CD4-positive, alpha-beta memory T cell (primary cell): ENCODE data around the gene RCOR3. TPM values are rescaled to one million over a fixed set of nuclear protein-coding genes. Genes with fewer than 3 reads are reported as not detected.
"Not testable (repeated sequence)": the region's sequence is repeated elsewhere in the genome, so short reads cannot be mapped to it uniquely, and the experiment has no call there.

Experiments used
- CTCF ChIA-PET: fragments of 350-600 bp; sonication (Branson Sonifier 250); formaldehyde crosslinking; loops from one replicate; lab custom pipeline; 2021; ENCODE audit warnings: inconsistent platforms; ENCODE audit not compliant: partially characterized antibody; lab: Charles Lee
- POLR2A ChIA-PET: fragments of 350-600 bp; sonication (Branson Sonifier 250); formaldehyde crosslinking; loops from one replicate; lab custom pipeline; 2021; ENCODE audit not compliant: partially characterized antibody; lab: Charles Lee
- DNase-seq, 5 donors: peaks; one replicate each; pipeline versions ENCODE4 v3.0.0 to v3.0.0-alpha.2; 2020 to 2022; ENCODE audit warnings: mixed read lengths in 1 of 5
- H3K27ac ChIP-seq: one replicate; pipeline ENCODE4 v1.7.0; 2013; ENCODE audit warnings: low read depth, low read length
- H3K27me3 ChIP-seq: 2 replicates; pipeline ENCODE4 v1.7.0; 2013; ENCODE audit warnings: mild to moderate bottlenecking, low read length, moderate library complexity; ENCODE audit not compliant: insufficient read depth
- H3K36me3 ChIP-seq: 2 replicates; pipeline ENCODE4 v1.7.0; 2013; ENCODE audit warnings: mild to moderate bottlenecking, low read length, moderate library complexity; ENCODE audit not compliant: insufficient read depth
- H3K4me1 ChIP-seq: 2 replicates; pipeline ENCODE4 v1.7.0; 2013; ENCODE audit warnings: mild to moderate bottlenecking, low read length, moderate library complexity; ENCODE audit not compliant: insufficient read depth
- H3K4me3 ChIP-seq, 2 donors: one replicate each; pipeline ENCODE4 v1.7.0; 2013; ENCODE audit warnings: low read length in 2 of 2, mild to moderate bottlenecking in 1 of 2
- H3K9me3 ChIP-seq, 2 donors: one replicate each; pipeline ENCODE4 v1.7.0; 2013; ENCODE audit warnings: low read length in 2 of 2, control low read depth in 1 of 2; ENCODE audit not compliant: control insufficient read depth in 1 of 2
- H3K27ac Mint-ChIP-seq, 7 donors: one replicate each; pipeline ENCODE4 v1.8.0; 2020 to 2021; ENCODE audit warnings: mixed read lengths in 7 of 7, mild to moderate bottlenecking in 6 of 7, inconsistent platforms in 3 of 7, moderate library complexity in 3 of 7
- H3K27me3 Mint-ChIP-seq, 2 donors: one replicate each; pipeline ENCODE4 v1.8.0; 2020 to 2021; ENCODE audit warnings: mixed read lengths in 2 of 2
- H3K36me3 Mint-ChIP-seq, 2 donors: one replicate each; pipeline ENCODE4 v1.8.0; 2020 to 2021; ENCODE audit warnings: mixed read lengths in 2 of 2, inconsistent platforms in 1 of 2, mild to moderate bottlenecking in 1 of 2
- H3K4me1 Mint-ChIP-seq, 4 donors: one replicate each; pipeline ENCODE4 v1.8.0; 2020 to 2021; ENCODE audit warnings: mixed read lengths in 4 of 4, mild to moderate bottlenecking in 1 of 4
- H3K4me3 Mint-ChIP-seq, 8 donors: one replicate each; pipeline ENCODE4 v1.8.0; 2020 to 2021; ENCODE audit warnings: mixed read lengths in 8 of 8, mild to moderate bottlenecking in 7 of 8, moderate library complexity in 6 of 8, inconsistent platforms in 3 of 8
- H3K9me3 Mint-ChIP-seq, 8 donors: one replicate each; pipeline ENCODE4 v1.8.0; 2020 to 2021; ENCODE audit warnings: mixed read lengths in 8 of 8, mild to moderate bottlenecking in 5 of 8, inconsistent platforms in 3 of 8, moderate library complexity in 1 of 8
- intact Hi-C: fragments of 100-400 bp; cut with micrococcal nuclease; formaldehyde crosslinking; loops from one replicate; pipeline ENCODE4 v1.15.1; 2023
- polyA plus RNA-seq, 2 donors: library from polyadenylated mRNA; unstranded; fragments of 300-500 nt; fragmentation: Illumina TruSeq; gene quantifications; one replicate each; pipeline ENCODE4 v1.2.3, GENCODE V29; 2021
- total RNA-seq, 2 experiments: library from RNA; stranded (reverse); gene quantifications; one replicate each; pipeline ENCODE4 v1.2.3, GENCODE V29; 2021

RCOR3 gene
- total and polyA plus RNA-seq, 4 experiments from 2014 or later = 14.4 to 74.7 (median 46.7) TPM

DNA sequence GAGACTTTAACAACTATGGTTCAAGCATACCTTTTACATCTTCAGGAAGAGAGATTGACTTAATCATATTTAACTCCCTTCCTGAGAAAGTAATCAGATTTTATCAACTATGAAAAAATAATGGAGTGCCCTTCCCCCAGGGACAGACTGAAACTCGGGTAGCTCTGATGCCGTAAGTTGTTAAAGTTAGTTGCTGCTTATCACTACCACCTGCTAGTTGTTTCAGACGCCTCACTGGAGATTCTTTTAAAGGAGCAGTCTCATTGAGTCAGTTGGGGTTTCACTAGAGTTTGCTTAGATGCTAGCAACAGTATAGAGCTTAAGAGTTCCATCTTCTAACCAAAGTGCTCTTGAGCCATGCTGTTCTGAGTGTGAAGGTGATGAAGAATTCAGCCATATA lies 50.5 kb downstream of the RCOR3 start:
- intact Hi-C loops = no loop called here
- peaks cover 17 to 46% of the 10 kb centered on the region in 2 donors for H3K36me3 Mint-ChIP-seq
- DNase-seq = no peak
- no peaks in the 10 kb centered on the region for H3K27me3 Mint-ChIP-seq
- no peaks in the 10 kb centered on the region for H3K9me3 ChIP-seq
- no peaks in the 10 kb centered on the region for H3K9me3 Mint-ChIP-seq
- peaks cover 4 to 9% (median 8%) of the 10 kb centered on the region in 4 donors for H3K4me1 Mint-ChIP-seq
- no peaks in the 10 kb centered on the region for H3K4me1 ChIP-seq
- CTCF ChIA-PET = interaction anchor here (2.0 to 3.4 kb wide), 2 partner anchors 14 to 167 kb away, joined by 4 to 14 read pairs; no protein-coding TSS in a partner anchor
- H3K27ac Mint-ChIP-seq = peak overlapping the region in 3 of 7 donors; percentile 9 to 65 (median 12)
- no peaks in the 10 kb centered on the region for H3K27me3 ChIP-seq
- peaks cover 20% of the 10 kb centered on the region for H3K36me3 ChIP-seq
- POLR2A ChIA-PET = interaction anchor here (0.8 kb wide), 1 partner anchor 14 kb away, joined by 3 read pairs; no protein-coding TSS in a partner anchor
- no peak overlapping the region for H3K4me3 ChIP-seq
- H3K27ac ChIP-seq = no peak overlapping the region
- no peak overlapping the region for H3K4me3 Mint-ChIP-seq

DNA sequence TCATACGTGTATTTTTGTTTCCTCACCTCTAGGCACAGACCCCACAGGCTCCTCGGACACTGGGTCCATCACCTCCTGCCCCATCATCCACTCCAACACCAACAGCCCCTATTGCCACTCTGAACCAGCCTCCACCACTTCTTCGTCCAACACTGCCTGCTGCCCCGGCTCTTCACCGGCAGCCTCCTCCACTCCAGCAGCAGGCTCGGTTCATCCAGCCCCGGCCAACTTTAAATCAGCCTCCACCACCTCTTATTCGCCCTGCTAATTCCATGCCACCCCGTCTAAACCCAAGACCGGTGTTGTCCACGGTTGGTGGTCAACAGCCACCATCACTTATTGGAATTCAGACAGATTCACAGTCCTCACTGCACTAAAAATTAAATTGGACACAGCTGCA lies 54.2 kb downstream of the RCOR3 start:
- H3K9me3 Mint-ChIP-seq = no peaks in the 10 kb centered on the region
- no peak overlapping the region for H3K4me3 ChIP-seq
- H3K27ac ChIP-seq = no peak overlapping the region
- no peaks in the 10 kb centered on the region for H3K4me1 Mint-ChIP-seq
- no peaks in the 10 kb centered on the region for H3K9me3 ChIP-seq
- H3K36me3 Mint-ChIP-seq = peaks cover 12 to 35% of the 10 kb centered on the region in 2 donors
- H3K4me3 Mint-ChIP-seq = no peak overlapping the region
- peaks cover 22% of the 10 kb centered on the region for H3K36me3 ChIP-seq
- H3K4me1 ChIP-seq = no peaks in the 10 kb centered on the region
- ChIA-PET CTCF (interaction anchor here (1.0 to 1.2 kb wide), 2 partner anchors 10 to 55 kb away, joined by 3 to 5 read pairs; no protein-coding TSS in a partner anchor), POLR2A (no interaction called here)
- no peaks in the 10 kb centered on the region for H3K27me3 ChIP-seq
- intact Hi-C loops = no loop called here
- no peak for DNase-seq
- peak overlapping the region in 3 of 7 donors; percentile 42 to 60 (median 49) for H3K27ac Mint-ChIP-seq
- H3K27me3 Mint-ChIP-seq = no peaks in the 10 kb centered on the region

DNA sequence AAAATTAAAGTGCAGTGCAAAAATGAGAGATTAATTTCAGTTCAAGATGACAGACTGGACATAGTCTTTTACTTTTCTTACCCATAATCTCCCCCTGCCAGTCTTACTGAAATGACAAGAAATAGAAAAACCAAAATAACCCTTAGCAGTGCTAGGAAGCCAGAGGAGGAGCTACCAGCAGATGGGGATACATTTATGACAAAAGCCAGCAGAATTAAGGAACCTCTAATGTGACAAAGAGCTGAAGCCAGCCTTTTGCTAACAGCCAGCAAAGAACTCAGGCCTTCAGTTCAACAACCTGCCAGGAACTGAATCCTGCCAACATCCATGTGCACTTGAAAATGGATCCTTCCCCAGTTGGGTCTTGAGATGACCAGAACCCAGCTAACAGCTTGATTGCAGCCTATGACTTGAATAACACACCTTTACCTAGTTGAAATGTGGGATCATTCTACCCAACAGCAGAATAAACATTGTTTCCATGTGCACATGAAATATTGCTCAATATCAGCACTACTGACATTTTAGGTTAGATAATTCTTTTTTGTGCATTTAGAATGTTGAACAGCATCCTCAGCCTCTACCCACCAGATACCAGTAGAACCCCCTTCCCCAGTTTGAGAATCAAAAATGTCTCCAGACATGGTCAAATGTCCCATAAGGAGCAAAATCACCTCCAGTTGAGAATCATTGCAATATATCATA lies 59.6 kb downstream of the RCOR3 start:
- H3K9me3 Mint-ChIP-seq = no peaks in the 10 kb centered on the region
- H3K36me3 Mint-ChIP-seq = peaks cover 0 to 10% of the 10 kb centered on the region in 2 donors
- H3K4me1 Mint-ChIP-seq = peaks cover 4 to 17% (median 11%) of the 10 kb centered on the region in 4 donors
- intact Hi-C loops = no loop called here
- Histone ChIP-seq H3K4me1 (peaks cover 11% of the 10 kb centered on the region), H3K36me3 (peaks cover 11% of the 10 kb centered on the region), H3K4me3 (no peak overlapping the region), H3K9me3 (no peaks in the 10 kb centered on the region), H3K27me3 (no peaks in the 10 kb centered on the region), H3K27ac (no peak overlapping the region)
- no peaks in the 10 kb centered on the region for H3K27me3 Mint-ChIP-seq
- ChIA-PET POLR2A (interaction anchor here (0.9 kb wide), 2 partner anchors 9 to 151 kb away, joined by 3 read pairs; no protein-coding TSS in a partner anchor), CTCF (interaction anchor here (1.1 to 1.4 kb wide), 2 partner anchors 160 to 195 kb away, joined by 3 to 4 read pairs; no protein-coding TSS in a partner anchor)
- H3K4me3 Mint-ChIP-seq = no peak overlapping the region
- DNase-seq = no peak
- peak overlapping the region in 1 of 7 donors; percentile 51 for H3K27ac Mint-ChIP-seq

DNA sequence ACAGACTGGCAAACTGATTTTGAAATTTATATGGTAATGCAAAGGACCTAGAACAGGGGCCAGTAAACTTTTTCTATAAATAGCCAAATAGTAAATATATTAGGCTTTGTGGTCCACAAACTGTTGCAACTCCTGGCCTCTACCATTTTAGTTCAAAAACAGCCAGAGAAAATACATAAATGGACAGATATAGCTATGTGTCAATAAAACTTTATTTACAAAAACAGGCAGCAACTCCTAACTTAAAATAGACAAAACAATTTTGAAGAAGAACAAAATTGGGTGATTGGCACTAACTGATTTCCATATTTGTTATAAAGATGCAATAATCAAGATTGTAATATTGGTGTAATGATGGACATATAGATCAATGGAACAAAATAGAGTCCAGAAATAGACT lies 60.7 kb downstream of the RCOR3 start:
- Histone ChIP-seq H3K4me1 (peaks cover 12% of the 10 kb centered on the region), H3K9me3 (no peaks in the 10 kb centered on the region), H3K27me3 (no peaks in the 10 kb centered on the region), H3K36me3 (no peaks in the 10 kb centered on the region), H3K27ac (no peak overlapping the region), H3K4me3 (no peak overlapping the region)
- no peak overlapping the region for H3K4me3 Mint-ChIP-seq
- no peaks in the 10 kb centered on the region for H3K9me3 Mint-ChIP-seq
- intact Hi-C loops = loop anchor here (10.0 kb wide), 2 partner anchors 95 to 875 kb away; no protein-coding TSS in a partner anchor
- H3K36me3 Mint-ChIP-seq = peaks cover 0 to 3% of the 10 kb centered on the region in 2 donors
- POLR2A ChIA-PET = no interaction called here
- no peak for DNase-seq
- peak overlapping the region in 1 of 7 donors; percentile 22 for H3K27ac Mint-ChIP-seq
- H3K27me3 Mint-ChIP-seq = no peaks in the 10 kb centered on the region
- CTCF ChIA-PET = no interaction called here
- H3K4me1 Mint-ChIP-seq = peaks cover 4 to 22% (median 16%) of the 10 kb centered on the region in 4 donors

DNA sequence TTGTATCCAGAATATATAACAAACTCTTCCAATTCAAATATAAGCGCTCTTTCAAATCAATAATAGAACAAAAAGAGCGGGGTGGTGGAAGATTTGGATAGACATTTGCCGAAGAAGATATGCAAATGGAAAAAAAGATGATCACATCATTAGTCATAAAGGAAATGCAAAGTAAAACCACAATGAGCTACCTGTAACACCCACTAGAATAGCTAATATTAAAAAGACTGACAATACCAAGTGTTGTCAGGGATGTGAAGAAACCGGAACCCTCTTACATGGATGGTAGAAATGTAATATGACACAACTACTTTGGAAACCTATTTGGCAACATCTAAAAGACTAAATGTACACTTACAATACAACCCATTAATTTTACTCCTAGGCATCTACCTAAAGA lies 61.8 kb downstream of the RCOR3 start:
- Histone ChIP-seq H3K9me3 (no peaks in the 10 kb centered on the region), H3K4me1 (peaks cover 22% of the 10 kb centered on the region), H3K27me3 (no peaks in the 10 kb centered on the region), H3K4me3 (no peak overlapping the region), H3K27ac (no peak overlapping the region), H3K36me3 (no peaks in the 10 kb centered on the region)
- peaks cover 0 to 2% of the 10 kb centered on the region in 2 donors for H3K36me3 Mint-ChIP-seq
- H3K4me1 Mint-ChIP-seq = peaks cover 9 to 30% (median 24%) of the 10 kb centered on the region in 4 donors
- DNase-seq = peak in 1 of 5 donors; percentile 15
- intact Hi-C loops = loop anchor here (10.0 kb wide), 2 partner anchors 94 to 876 kb away; no protein-coding TSS in a partner anchor
- H3K27me3 Mint-ChIP-seq = no peaks in the 10 kb centered on the region
- no peak overlapping the region for H3K4me3 Mint-ChIP-seq
- no peaks in the 10 kb centered on the region for H3K9me3 Mint-ChIP-seq
- POLR2A ChIA-PET = interaction anchor here (0.7 to 1.2 kb wide), 3 partner anchors 14 to 155 kb away, joined by 3 to 5 read pairs (median 3); no protein-coding TSS in a partner anchor
- peak overlapping the region in 1 of 7 donors; percentile 68 for H3K27ac Mint-ChIP-seq
- CTCF ChIA-PET = interaction anchor here (0.6 to 13.1 kb wide), 7 partner anchors 9 to 193 kb away, joined by 3 to 250 read pairs (median 3); no protein-coding TSS in a partner anchor

DNA sequence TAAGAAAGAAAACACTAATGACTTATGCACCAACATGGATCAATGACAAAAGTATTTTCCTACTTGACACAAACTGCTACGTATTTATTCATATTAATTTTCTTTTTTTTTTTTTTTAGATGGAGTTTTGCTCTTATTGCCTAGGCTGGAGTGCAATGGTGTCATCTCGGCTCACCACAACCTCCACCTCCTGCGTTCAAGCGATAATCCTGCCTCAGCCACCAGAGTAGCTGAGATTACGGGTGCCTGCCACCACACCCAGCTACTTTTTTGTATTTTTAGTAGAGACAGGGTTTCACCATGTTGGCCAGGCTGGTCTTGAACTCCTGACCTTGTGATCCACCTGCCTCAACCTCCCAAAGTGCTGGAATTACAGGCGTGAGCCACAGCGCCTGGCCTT lies 62.5 kb downstream of the RCOR3 start:
- CTCF ChIA-PET = interaction anchor here (0.7 to 13.1 kb wide), 7 partner anchors 8 to 192 kb away, joined by 3 to 250 read pairs (median 38); no protein-coding TSS in a partner anchor
- H3K9me3 ChIP-seq, H3K36me3 ChIP-seq, DNase-seq, H3K27me3 ChIP-seq, H3K27me3 Mint-ChIP-seq, H3K4me3 ChIP-seq, H3K4me3 Mint-ChIP-seq, H3K9me3 Mint-ChIP-seq, H3K27ac Mint-ChIP-seq, H3K36me3 Mint-ChIP-seq, H3K27ac ChIP-seq: not testable (repeated sequence)
- H3K4me1 ChIP-seq = peaks cover 27% of the 10 kb centered on the region
- H3K4me1 Mint-ChIP-seq = peaks cover 13 to 35% (median 28%) of the 10 kb centered on the region in 4 donors
- intact Hi-C loops = loop anchor here (10.0 kb wide), 2 partner anchors 93 to 877 kb away; no protein-coding TSS in a partner anchor
- POLR2A ChIA-PET = interaction anchor here (1.1 to 1.2 kb wide), 2 partner anchors 13 to 61 kb away, joined by 3 to 5 read pairs; no protein-coding TSS in a partner anchor
